ENCODE results near the gene RYR2.

The RYR2 gene

DNA sequence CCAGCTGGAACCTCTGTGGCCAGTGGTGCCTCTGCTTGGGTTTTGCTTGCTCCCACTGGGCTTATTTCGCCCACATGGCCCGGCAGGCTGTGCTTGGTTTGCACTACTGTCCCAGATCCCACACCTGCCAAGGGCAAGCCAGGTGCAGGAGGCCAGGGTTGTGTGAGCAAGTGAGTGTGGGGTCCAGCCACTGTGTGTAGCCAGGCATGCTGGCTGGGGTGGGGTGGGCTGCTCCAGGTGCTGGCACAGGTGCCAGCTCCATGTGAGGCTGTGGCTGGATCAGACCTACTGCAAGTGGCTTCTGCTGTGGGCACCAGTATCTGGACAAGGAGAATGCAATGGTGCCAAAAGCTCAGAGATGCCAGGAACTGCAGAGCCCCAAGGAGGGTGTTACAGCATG is 28.5 kb downstream of the RYR2 start:
- no peak for DNase-seq
- Histone ChIP-seq H3K4me3 (ENCODE audit: low read depth, low read length) (no peak overlapping the region), H3K27me3 (no peaks in the 10 kb centered on the region), H3K4me1 (no peaks in the 10 kb centered on the region), H3K36me3 (no peaks in the 10 kb centered on the region), H3K9me3 (no peaks in the 10 kb centered on the region)
- TF ChIP-seq, protein P1, sequence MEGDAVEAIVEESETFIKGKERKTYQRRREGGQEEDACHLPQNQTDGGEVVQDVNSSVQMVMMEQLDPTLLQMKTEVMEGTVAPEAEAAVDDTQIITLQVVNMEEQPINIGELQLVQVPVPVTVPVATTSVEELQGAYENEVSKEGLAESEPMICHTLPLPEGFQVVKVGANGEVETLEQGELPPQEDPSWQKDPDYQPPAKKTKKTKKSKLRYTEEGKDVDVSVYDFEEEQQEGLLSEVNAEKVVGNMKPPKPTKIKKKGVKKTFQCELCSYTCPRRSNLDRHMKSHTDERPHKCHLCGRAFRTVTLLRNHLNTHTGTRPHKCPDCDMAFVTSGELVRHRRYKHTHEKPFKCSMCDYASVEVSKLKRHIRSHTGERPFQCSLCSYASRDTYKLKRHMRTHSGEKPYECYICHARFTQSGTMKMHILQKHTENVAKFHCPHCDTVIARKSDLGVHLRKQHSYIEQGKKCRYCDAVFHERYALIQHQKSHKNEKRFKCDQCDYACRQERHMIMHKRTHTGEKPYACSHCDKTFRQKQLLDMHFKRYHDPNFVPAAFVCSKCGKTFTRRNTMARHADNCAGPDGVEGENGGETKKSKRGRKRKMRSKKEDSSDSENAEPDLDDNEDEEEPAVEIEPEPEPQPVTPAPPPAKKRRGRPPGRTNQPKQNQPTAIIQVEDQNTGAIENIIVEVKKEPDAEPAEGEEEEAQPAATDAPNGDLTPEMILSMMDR (IDR thresholded peaks at IDR 0.05; ENCODE audit: low read depth, low read length), result no peak

DNA sequence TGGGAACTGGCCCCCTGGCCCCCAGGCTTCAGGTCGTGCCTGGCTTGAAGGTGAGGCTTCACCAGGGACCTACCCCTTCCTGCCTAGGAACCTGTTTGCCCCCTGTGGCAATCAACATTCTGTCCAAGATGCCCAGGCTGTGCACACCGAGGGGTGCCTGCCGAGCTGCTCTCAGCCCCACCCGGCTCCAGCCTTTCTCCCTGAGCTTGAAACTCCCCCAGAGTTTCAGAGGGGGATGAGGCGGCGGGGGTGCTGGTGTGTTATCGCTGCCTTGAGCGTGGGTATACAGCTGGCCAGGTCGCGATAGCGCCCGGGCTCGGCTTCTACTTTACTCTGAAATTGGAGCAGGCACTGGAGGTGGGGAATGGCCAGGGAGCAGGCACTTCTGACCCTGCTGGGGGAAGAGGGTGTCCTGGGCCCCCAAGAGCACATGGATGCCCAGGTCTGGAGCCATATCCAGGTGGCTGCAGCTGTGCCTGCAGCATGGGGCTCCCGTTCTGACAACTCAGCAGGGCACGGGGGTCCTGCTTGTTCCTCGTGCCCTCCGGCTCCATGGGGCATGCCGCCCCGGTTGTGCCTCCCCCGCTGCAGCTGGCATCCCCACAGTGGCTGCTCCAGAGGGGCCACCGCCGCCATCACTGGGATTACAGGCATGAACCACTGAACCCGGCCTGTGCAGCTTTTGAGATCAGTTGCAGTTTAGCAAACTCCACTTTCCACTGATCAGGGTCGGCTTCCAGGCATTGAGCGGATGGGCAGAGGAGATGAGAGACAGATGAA is 29.8 kb downstream of the RYR2 start:
- Histone ChIP-seq H3K36me3 (no peaks in the 10 kb centered on the region), H3K27me3 (no peaks in the 10 kb centered on the region), H3K9me3 (no peaks in the 10 kb centered on the region), H3K4me3 (ENCODE audit: low read depth, low read length) (no peak overlapping the region), H3K4me1 (no peaks in the 10 kb centered on the region)
- no peak for DNase-seq
- TF ChIP-seq, protein P1 (IDR thresholded peaks at IDR 0.05; ENCODE audit: low read depth, low read length), result no peak

DNA sequence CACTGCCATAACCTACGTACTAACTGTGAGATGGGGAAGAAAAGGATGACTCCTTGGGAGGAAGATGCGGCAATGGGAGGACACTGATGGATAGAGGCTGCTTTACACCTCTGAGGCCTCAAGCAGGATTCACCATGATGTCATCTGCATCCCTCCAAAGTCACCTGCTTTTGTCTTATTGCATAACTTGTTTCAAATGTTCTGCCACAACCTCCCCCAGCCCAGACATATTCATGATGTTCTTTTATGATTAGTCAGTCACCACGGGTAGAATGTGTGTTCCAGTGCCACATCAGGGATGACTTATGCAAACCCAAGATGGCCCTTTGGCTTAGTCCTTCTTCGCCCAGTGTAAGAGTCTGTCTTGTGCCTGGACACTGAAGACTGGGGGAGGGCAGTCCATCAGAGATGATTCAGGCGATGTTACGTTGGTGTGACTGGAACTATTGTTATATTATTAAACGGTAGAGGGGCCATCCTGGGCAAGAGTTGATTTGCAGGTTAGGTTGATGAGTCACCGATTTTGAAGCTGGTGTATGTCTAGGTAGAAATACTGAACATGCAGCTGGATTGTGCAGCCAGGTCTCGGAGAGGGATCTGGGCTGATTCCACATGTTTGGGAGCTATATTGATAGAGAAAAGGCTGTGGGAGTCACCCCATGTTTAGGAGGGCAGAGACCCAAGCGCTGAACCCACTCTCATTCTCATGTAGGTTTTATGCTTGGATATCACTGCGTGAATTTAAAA is 32.6 kb downstream of the RYR2 start:
- no peak for DNase-seq
- Histone ChIP-seq H3K4me3 (ENCODE audit: low read depth, low read length) (no peak overlapping the region), H3K36me3 (no peaks in the 10 kb centered on the region), H3K27me3 (no peaks in the 10 kb centered on the region), H3K4me1 (no peaks in the 10 kb centered on the region), H3K9me3 (no peaks in the 10 kb centered on the region)
- TF ChIP-seq, protein P1 (IDR thresholded peaks at IDR 0.05; ENCODE audit: low read depth, low read length), result no peak

DNA sequence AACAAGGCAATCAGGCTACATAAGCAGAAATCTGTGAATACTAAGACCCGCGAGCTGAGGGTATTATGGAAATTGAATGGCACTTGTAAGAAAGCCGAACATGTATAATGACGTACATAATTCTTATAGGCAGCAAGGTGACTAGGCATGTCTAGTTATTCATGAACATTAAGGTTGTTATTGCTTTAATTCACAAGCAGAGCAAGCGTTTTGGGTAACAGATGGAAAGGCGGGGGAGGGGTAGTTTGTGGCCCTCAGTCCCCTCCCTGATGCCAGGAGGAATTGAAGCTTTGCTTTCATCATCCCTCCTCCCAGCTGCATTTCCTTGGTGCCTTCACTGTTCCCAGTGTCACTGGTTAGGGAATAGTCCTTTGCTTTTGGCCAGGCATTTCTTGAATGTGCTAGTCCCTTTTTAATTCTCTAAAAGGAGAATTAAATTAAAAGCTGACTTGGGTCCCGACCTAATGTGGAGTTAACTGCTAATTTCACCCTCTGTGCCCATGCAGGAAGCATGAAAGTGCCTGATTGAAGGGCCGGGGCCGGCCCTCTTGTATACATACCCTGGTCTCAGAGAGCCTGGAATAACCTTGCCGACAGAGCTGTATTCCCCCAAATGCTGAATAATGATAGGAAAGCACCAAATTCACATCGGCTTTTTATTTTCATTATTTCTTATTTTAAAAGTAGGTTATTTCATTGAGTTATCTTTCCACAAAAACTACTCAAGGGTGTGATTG is 42.5 kb downstream of the RYR2 start:
- Histone ChIP-seq H3K4me3 (ENCODE audit: low read depth, low read length) (no peak overlapping the region), H3K4me1 (no peaks in the 10 kb centered on the region), H3K9me3 (no peaks in the 10 kb centered on the region), H3K36me3 (no peaks in the 10 kb centered on the region), H3K27me3 (no peaks in the 10 kb centered on the region)
- DNase-seq, result no peak
- TF ChIP-seq, protein P1 (IDR thresholded peaks at IDR 0.05; ENCODE audit: low read depth, low read length), result no peak

DNA sequence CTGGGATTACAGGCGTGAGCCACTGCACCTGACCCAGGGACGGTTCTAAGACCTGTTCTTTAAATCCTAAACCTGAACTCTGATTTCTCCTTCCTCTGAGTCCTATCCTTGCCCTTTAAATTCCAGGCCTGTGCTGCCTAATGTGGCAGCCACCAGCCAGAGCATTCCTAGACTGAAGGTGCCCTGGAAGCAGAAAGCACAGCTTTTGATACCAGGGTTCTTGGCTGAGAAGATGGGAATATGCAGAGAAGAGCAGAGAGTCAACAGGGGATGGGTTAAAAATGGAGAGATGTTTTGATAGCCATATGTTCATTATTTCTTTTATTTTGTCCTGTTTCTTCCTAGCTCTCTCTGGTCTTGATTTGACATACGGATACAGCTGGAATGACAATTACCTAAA is 49.7 kb downstream of the RYR2 start:
- Histone ChIP-seq H3K27me3 (no peaks in the 10 kb centered on the region), H3K4me1 (no peaks in the 10 kb centered on the region), H3K36me3 (no peaks in the 10 kb centered on the region), H3K4me3 (ENCODE audit: low read depth, low read length) (no peak overlapping the region), H3K9me3 (no peaks in the 10 kb centered on the region)
- DNase-seq, result no peak
- TF ChIP-seq, protein P1 (IDR thresholded peaks at IDR 0.05; ENCODE audit: low read depth, low read length), result no peak

Measured in BE2C (cell line).